LHCN-M2 (cell line): Measurements from ENCODE around the gene FHL1. TPM values are rescaled to one million over a fixed set of nuclear protein-coding genes. Genes with fewer than 3 reads are reported as not detected.
"Not testable (repeated sequence)": the region's sequence is repeated elsewhere in the genome, so short reads cannot be mapped to it uniquely, and the experiment has no call there.

ENCODE experiments used
- DNase-seq: peaks from one replicate; pipeline ENCODE4 v3.0.0-alpha.2; 2012; ENCODE audit warnings: low read depth
- total RNA-seq: library from RNA; depleted of rRNA; stranded (reverse); fragments of >200 nt; gene quantifications from 2 replicates; pipeline ENCODE4 v1.2.3, GENCODE V29; 2014

FHL1 gene
- total RNA-seq, 1 experiment from 2014 or later = 44.8 TPM

GRCh38 chrX:136209016-136209738 is 61.8 kb downstream of the FHL1 start:
- DNase-seq = no peak

- DNase-seq = no peak
Observed at GRCh38 chrX:136209751-136210150, 62.4 kb downstream of the FHL1 start.

- no peak for DNase-seq
Observed at GRCh38 chrX:136210243-136210642, 62.9 kb downstream of the FHL1 start.

GRCh38 chrX:136210806-136211205 is 63.5 kb downstream of the FHL1 start:
- no peak for DNase-seq

- DNase-seq = no peak
Observed at GRCh38 chrX:136211766-136212556, 64.6 kb downstream of the FHL1 start.

- no peak for DNase-seq
Observed at GRCh38 chrX:136212557-136213111, 65.3 kb downstream of the FHL1 start.

- DNase-seq = peak; percentile 86
Observed at GRCh38 chrX:136214551-136214950, 67.2 kb downstream of the FHL1 start.

- DNase-seq = peak; percentile 59
Observed at GRCh38 chrX:136215559-136215958, 68.2 kb downstream of the FHL1 start.

- DNase-seq = no peak
Observed at GRCh38 chrX:136219893-136220292, 72.6 kb downstream of the FHL1 start.

- DNase-seq = no peak
Observed at GRCh38 chrX:136220540-136220939, 73.2 kb downstream of the FHL1 start.

GRCh38 chrX:136220951-136221350 is 73.6 kb downstream of the FHL1 start:
- no peak for DNase-seq

GRCh38 chrX:136221851-136222513 is 74.6 kb downstream of the FHL1 start:
- no peak for DNase-seq

GRCh38 chrX:136227074-136227473 is 79.7 kb downstream of the FHL1 start:
- no peak for DNase-seq

GRCh38 chrX:136227948-136228838 is 80.9 kb downstream of the FHL1 start:
- DNase-seq = peak; percentile 15

GRCh38 chrX:136228839-136229207 is 81.5 kb downstream of the FHL1 start:
- DNase-seq = no peak

GRCh38 chrX:136237074-136237473 is 89.7 kb downstream of the FHL1 start:
- DNase-seq = no peak

- not testable (repeated sequence) for DNase-seq
Observed at GRCh38 chrX:136237849-136238248, 90.5 kb downstream of the FHL1 start.

GRCh38 chrX:136246201-136246600 is 98.9 kb downstream of the FHL1 start:
- no peak for DNase-seq

- DNase-seq = no peak
Observed at GRCh38 chrX:136250191-136251040, 103.1 kb downstream of the FHL1 start.
